CD8-positive, alpha-beta memory T cell (primary cell): ENCODE measurements around the gene RAB31. TPM values are rescaled to one million over a fixed set of nuclear protein-coding genes. Genes with fewer than 3 reads are reported as not detected.

ENCODE experiments used
- CTCF ChIA-PET: fragments of 350-600 bp; sonication (Branson Sonifier 250); formaldehyde crosslinking; loops from one replicate; lab custom pipeline; 2021; ENCODE audit warnings: antibody characterized with exemption; lab: Charles Lee
- POLR2A ChIA-PET: fragments of 350-600 bp; sonication (Branson Sonifier 250); formaldehyde crosslinking; loops from one replicate; lab custom pipeline; 2021; ENCODE audit warnings: antibody characterized with exemption; lab: Charles Lee
- DNase-seq, 5 donors: peaks; one replicate each; pipeline versions ENCODE4 v3.0.0 to v3.0.0-alpha.2; 2020 to 2022; ENCODE audit warnings: mixed read lengths in 1 of 5
- H3K27ac ChIP-seq: one replicate; pipeline ENCODE4 v1.7.0; 2013; ENCODE audit warnings: low read depth, mild to moderate bottlenecking, low read length, moderate library complexity
- H3K27me3 ChIP-seq: 2 replicates; pipeline ENCODE4 v1.7.0; 2013; ENCODE audit warnings: low read length, mild to moderate bottlenecking; ENCODE audit not compliant: insufficient read depth, poor library complexity, severe bottlenecking
- H3K36me3 ChIP-seq: 2 replicates; pipeline ENCODE4 v1.7.0; 2013; ENCODE audit warnings: mild to moderate bottlenecking, low read length, moderate library complexity; ENCODE audit not compliant: insufficient read depth
- H3K4me1 ChIP-seq: 2 replicates; pipeline ENCODE4 v1.7.0; 2013; ENCODE audit warnings: mild to moderate bottlenecking, low read length, moderate library complexity; ENCODE audit not compliant: insufficient read depth
- H3K4me3 ChIP-seq: 2 replicates; pipeline ENCODE4 v1.7.0; 2013; ENCODE audit warnings: mild to moderate bottlenecking, low read length
- H3K9me3 ChIP-seq: 2 replicates; pipeline ENCODE4 v1.7.0; 2013; ENCODE audit warnings: mild to moderate bottlenecking, low read length
- H3K27ac Mint-ChIP-seq, 8 donors: one replicate each; pipeline ENCODE4 v1.8.0; 2020 to 2021; ENCODE audit warnings: mixed read lengths in 8 of 8, mild to moderate bottlenecking in 6 of 8, inconsistent platforms in 3 of 8, moderate library complexity in 3 of 8
- H3K27me3 Mint-ChIP-seq, 2 donors: one replicate each; pipeline ENCODE4 v1.8.0; 2020 to 2021; ENCODE audit warnings: mixed read lengths in 2 of 2, mild to moderate bottlenecking in 1 of 2, moderate library complexity in 1 of 2
- H3K36me3 Mint-ChIP-seq, 3 donors: one replicate each; pipeline ENCODE4 v1.8.0; 2020 to 2021; ENCODE audit warnings: mixed read lengths in 3 of 3, inconsistent platforms in 1 of 3, mild to moderate bottlenecking in 1 of 3
- H3K4me1 Mint-ChIP-seq, 3 donors: one replicate each; pipeline ENCODE4 v1.8.0; 2020 to 2021; ENCODE audit warnings: mixed read lengths in 3 of 3, inconsistent platforms in 1 of 3, mild to moderate bottlenecking in 1 of 3
- H3K4me3 Mint-ChIP-seq, 7 donors: one replicate each; pipeline ENCODE4 v1.8.0; 2020 to 2021; ENCODE audit warnings: mixed read lengths in 7 of 7, mild to moderate bottlenecking in 6 of 7, moderate library complexity in 4 of 7, inconsistent platforms in 2 of 7
- H3K9me3 Mint-ChIP-seq, 5 donors: one replicate each; pipeline ENCODE4 v1.8.0; 2020 to 2022; ENCODE audit warnings: mixed read lengths in 5 of 5, mild to moderate bottlenecking in 3 of 5, moderate library complexity in 2 of 5, inconsistent platforms in 1 of 5
- polyA plus RNA-seq: library from polyadenylated mRNA; unstranded; fragments of 300-500 nt; fragmentation: Illumina TruSeq; gene quantifications from one replicate; pipeline ENCODE4 v1.2.3, GENCODE V29; 2021
- total RNA-seq, 2 experiments: library from RNA; stranded (reverse); gene quantifications; one replicate each; pipeline ENCODE4 v1.2.3, GENCODE V29; 2021

Gene RAB31
- total and polyA plus RNA-seq, 3 experiments from 2014 or later = 0.57 to 4.7 (median 1.1) TPM

- no peak overlapping the region for H3K4me3 Mint-ChIP-seq
- CTCF ChIA-PET = no interaction called here
- peaks cover 13 to 20% of the 10 kb centered on the region in 2 donors for H3K27me3 Mint-ChIP-seq
- H3K36me3 Mint-ChIP-seq = no peaks in the 10 kb centered on the region
- H3K4me1 Mint-ChIP-seq = no peaks in the 10 kb centered on the region
- no peak overlapping the region for H3K27ac Mint-ChIP-seq
- DNase-seq = no peak
- Histone ChIP-seq H3K27ac (no peak overlapping the region), H3K4me3 (no peak overlapping the region), H3K9me3 (no peaks in the 10 kb centered on the region), H3K27me3 (no peaks in the 10 kb centered on the region), H3K4me1 (no peaks in the 10 kb centered on the region), H3K36me3 (no peaks in the 10 kb centered on the region)
- no peaks in the 10 kb centered on the region for H3K9me3 Mint-ChIP-seq
- POLR2A ChIA-PET = no interaction called here
Observed at GRCh38 chr18:9746958-9747357, 38.9 kb downstream of the RAB31 start.

GRCh38 chr18:9749611-9750010, 41.5 kb downstream of the RAB31 start:
- H3K27ac ChIP-seq = no peak overlapping the region
- no peak overlapping the region for H3K4me3 Mint-ChIP-seq
- no peaks in the 10 kb centered on the region for H3K9me3 ChIP-seq
- no peaks in the 10 kb centered on the region for H3K36me3 Mint-ChIP-seq
- H3K4me1 Mint-ChIP-seq = no peaks in the 10 kb centered on the region
- H3K27ac Mint-ChIP-seq = no peak overlapping the region
- H3K4me3 ChIP-seq = no peak overlapping the region
- no peaks in the 10 kb centered on the region for H3K9me3 Mint-ChIP-seq
- no peak for DNase-seq
- peaks cover 0 to 5% of the 10 kb centered on the region in 2 donors for H3K27me3 Mint-ChIP-seq
- ChIA-PET CTCF (no interaction called here), POLR2A (no interaction called here)
- H3K4me1 ChIP-seq = no peaks in the 10 kb centered on the region
- H3K36me3 ChIP-seq = no peaks in the 10 kb centered on the region
- H3K27me3 ChIP-seq = no peaks in the 10 kb centered on the region

GRCh38 chr18:9750112-9750511, 42.0 kb downstream of the RAB31 start:
- DNase-seq = no peak
- Mint-ChIP-seq H3K36me3 (no peaks in the 10 kb centered on the region), H3K4me3 (no peak overlapping the region), H3K4me1 (no peaks in the 10 kb centered on the region), H3K27me3 (peaks cover 0 to 2% of the 10 kb centered on the region in 2 donors), H3K27ac (no peak overlapping the region), H3K9me3 (no peaks in the 10 kb centered on the region)
- Histone ChIP-seq H3K4me3 (no peak overlapping the region), H3K36me3 (no peaks in the 10 kb centered on the region), H3K4me1 (no peaks in the 10 kb centered on the region), H3K27me3 (no peaks in the 10 kb centered on the region), H3K9me3 (no peaks in the 10 kb centered on the region), H3K27ac (no peak overlapping the region)
- ChIA-PET CTCF (no interaction called here), POLR2A (no interaction called here)

- peaks cover 0 to 2% of the 10 kb centered on the region in 2 donors for H3K27me3 Mint-ChIP-seq
- Histone ChIP-seq H3K4me3 (no peak overlapping the region), H3K4me1 (no peaks in the 10 kb centered on the region), H3K27me3 (no peaks in the 10 kb centered on the region), H3K9me3 (no peaks in the 10 kb centered on the region), H3K36me3 (no peaks in the 10 kb centered on the region), H3K27ac (no peak overlapping the region)
- CTCF ChIA-PET = interaction anchor here (0.9 kb wide), 1 partner anchor 13 kb away, joined by 3 read pairs; no protein-coding TSS in a partner anchor
- no peak for DNase-seq
- no peak overlapping the region for H3K4me3 Mint-ChIP-seq
- POLR2A ChIA-PET = no interaction called here
- H3K36me3 Mint-ChIP-seq = no peaks in the 10 kb centered on the region
- no peaks in the 10 kb centered on the region for H3K9me3 Mint-ChIP-seq
- H3K4me1 Mint-ChIP-seq = no peaks in the 10 kb centered on the region
- H3K27ac Mint-ChIP-seq = no peak overlapping the region
Observed at GRCh38 chr18:9750606-9751304, 42.7 kb downstream of the RAB31 start.

- Mint-ChIP-seq H3K27me3 (peaks cover 0 to 2% of the 10 kb centered on the region in 2 donors), H3K4me3 (no peak overlapping the region), H3K36me3 (no peaks in the 10 kb centered on the region), H3K4me1 (no peaks in the 10 kb centered on the region), H3K9me3 (no peaks in the 10 kb centered on the region), H3K27ac (peak overlapping the region in 1 of 8 donors; percentile 22)
- H3K27me3 ChIP-seq = no peaks in the 10 kb centered on the region
- ChIA-PET POLR2A (no interaction called here), CTCF (interaction anchor here (0.9 kb wide), 1 partner anchor 14 kb away, joined by 3 read pairs; no protein-coding TSS in a partner anchor)
- no peak overlapping the region for H3K4me3 ChIP-seq
- no peak overlapping the region for H3K27ac ChIP-seq
- H3K9me3 ChIP-seq = no peaks in the 10 kb centered on the region
- no peaks in the 10 kb centered on the region for H3K36me3 ChIP-seq
- no peak for DNase-seq
- H3K4me1 ChIP-seq = no peaks in the 10 kb centered on the region
Observed at GRCh38 chr18:9751371-9752031, 43.4 kb downstream of the RAB31 start.

GRCh38 chr18:9753846-9754245, 45.7 kb downstream of the RAB31 start:
- Histone ChIP-seq H3K4me3 (no peak overlapping the region), H3K27me3 (no peaks in the 10 kb centered on the region), H3K27ac (no peak overlapping the region), H3K36me3 (no peaks in the 10 kb centered on the region), H3K4me1 (no peaks in the 10 kb centered on the region), H3K9me3 (no peaks in the 10 kb centered on the region)
- H3K9me3 Mint-ChIP-seq = no peaks in the 10 kb centered on the region
- DNase-seq = no peak
- CTCF ChIA-PET = no interaction called here
- no peaks in the 10 kb centered on the region for H3K36me3 Mint-ChIP-seq
- H3K4me3 Mint-ChIP-seq = no peak overlapping the region
- POLR2A ChIA-PET = no interaction called here
- no peak overlapping the region for H3K27ac Mint-ChIP-seq
- H3K4me1 Mint-ChIP-seq = peaks cover 0 to 1% (median 0%) of the 10 kb centered on the region in 3 donors
- peaks cover 7 to 9% of the 10 kb centered on the region in 2 donors for H3K27me3 Mint-ChIP-seq

GRCh38 chr18:9755110-9755509, 47.0 kb downstream of the RAB31 start:
- DNase-seq = no peak
- no peaks in the 10 kb centered on the region for H3K27me3 ChIP-seq
- H3K36me3 Mint-ChIP-seq = no peaks in the 10 kb centered on the region
- CTCF ChIA-PET = no interaction called here
- H3K9me3 ChIP-seq = no peaks in the 10 kb centered on the region
- H3K27ac Mint-ChIP-seq = no peak overlapping the region
- POLR2A ChIA-PET = no interaction called here
- peaks cover 14 to 15% of the 10 kb centered on the region in 2 donors for H3K27me3 Mint-ChIP-seq
- H3K36me3 ChIP-seq = no peaks in the 10 kb centered on the region
- peaks cover 0 to 4% (median 0%) of the 10 kb centered on the region in 3 donors for H3K4me1 Mint-ChIP-seq
- no peak overlapping the region for H3K4me3 Mint-ChIP-seq
- no peak overlapping the region for H3K4me3 ChIP-seq
- H3K27ac ChIP-seq = no peak overlapping the region
- H3K4me1 ChIP-seq = no peaks in the 10 kb centered on the region
- H3K9me3 Mint-ChIP-seq = no peaks in the 10 kb centered on the region

- Histone ChIP-seq H3K27me3 (no peaks in the 10 kb centered on the region), H3K36me3 (no peaks in the 10 kb centered on the region), H3K27ac (no peak overlapping the region), H3K9me3 (no peaks in the 10 kb centered on the region), H3K4me1 (no peaks in the 10 kb centered on the region), H3K4me3 (no peak overlapping the region)
- Mint-ChIP-seq H3K27ac (peak overlapping the region in 1 of 8 donors; percentile 64), H3K4me3 (no peak overlapping the region), H3K9me3 (no peaks in the 10 kb centered on the region), H3K36me3 (no peaks in the 10 kb centered on the region), H3K27me3 (peaks cover 14 to 15% of the 10 kb centered on the region in 2 donors), H3K4me1 (peaks cover 0 to 4% (median 0%) of the 10 kb centered on the region in 3 donors)
- no peak for DNase-seq
- CTCF ChIA-PET = no interaction called here
- POLR2A ChIA-PET = no interaction called here
Observed at GRCh38 chr18:9755615-9756014, 47.5 kb downstream of the RAB31 start.
